Stimulated activated CD8-positive, alpha-beta memory T cell treated with anti-CD3 and anti-CD28 coated beads, Interleukin-7, amount 100 ng/mL, for 1 hour (primary cell): ENCODE data around the gene CXXC5.

ENCODE experiments used
- DNase-seq, 2 donors: peaks; one replicate each; pipeline ENCODE4 v3.0.0-alpha.2; 2020; ENCODE audit warnings: low read depth in 2 of 2

Gene CXXC5

DNA sequence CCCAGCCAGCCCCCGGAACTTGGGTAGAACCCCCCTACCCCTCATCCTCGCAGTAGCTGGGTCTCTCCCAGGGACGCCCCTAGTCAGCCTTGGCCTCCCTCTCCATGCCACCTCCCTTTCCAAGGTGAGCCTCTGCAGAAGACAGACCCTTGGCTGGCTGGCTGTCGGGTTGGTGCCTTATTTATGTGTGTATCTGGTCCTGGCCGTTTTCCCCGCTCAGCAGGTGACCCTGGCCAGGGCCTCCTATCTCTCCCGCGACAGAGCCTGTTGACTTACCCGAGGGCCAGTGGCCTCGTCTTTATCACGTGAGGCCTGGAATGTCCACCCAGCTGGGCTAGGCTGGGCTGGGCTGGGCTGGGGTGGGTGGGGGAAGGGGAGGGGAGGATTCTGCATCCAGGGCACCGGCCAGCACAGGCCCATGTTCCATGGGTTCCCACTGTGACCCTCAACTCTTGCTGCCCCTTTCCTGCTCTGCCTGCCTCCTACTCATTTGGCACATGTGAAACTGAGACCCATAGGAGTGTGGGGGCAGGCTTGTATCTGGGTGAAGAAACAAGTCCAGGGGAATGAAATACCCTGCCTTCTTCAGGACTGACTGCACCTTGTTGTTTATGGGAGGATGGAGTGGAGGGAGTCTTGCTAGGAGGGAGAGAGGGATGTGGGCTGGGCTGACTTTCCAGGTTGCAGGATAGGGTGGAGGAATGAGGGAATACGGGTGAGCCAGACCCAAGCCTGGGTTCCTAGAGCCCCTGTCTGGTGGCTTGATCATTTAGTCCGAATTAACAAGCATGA lies 3.1 kb downstream of the CXXC5 start:
- no peak for DNase-seq

DNA sequence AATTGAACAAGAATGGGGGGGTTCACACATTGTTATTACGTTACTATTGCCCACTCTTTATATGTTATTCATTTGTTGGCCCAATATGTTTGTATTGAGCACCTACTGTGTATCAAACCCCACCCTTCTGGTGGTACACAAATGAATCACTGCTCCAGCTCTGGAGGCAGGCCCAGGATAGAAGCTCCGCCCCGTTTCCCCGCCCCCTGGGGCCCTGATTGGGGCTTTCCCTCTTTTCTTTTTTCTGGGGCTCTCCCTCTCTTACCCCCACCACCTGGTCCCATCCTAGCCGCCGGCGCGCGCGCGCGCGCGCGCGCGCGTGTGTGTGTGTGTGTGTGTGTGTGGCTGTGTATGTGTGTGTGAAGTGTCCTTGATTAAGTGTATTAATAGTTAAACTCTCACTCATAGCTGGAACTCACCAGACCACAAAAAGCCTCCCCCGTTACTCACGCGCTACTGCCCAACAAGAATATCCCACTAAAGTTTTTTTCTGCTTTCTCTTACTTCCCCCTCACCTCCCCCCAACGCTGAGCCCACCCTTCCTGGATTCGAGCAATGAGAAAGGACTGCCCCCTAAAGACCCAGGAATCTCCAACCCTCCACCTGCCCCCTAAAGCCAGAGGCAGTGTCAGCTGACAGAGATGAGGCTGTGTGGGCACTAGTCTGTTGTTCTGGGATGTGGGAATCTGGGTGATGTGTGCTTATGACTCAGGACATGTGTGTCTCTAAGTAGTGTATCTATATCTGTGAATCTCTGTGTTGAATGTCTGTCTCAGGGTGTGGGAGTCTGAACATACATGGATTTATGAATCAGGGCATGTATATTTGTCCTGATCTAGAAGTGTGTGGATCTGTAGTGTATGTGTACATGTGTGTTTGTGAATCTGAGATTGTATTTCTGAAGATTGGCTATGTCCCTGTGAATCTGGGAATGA lies 4.0 kb downstream of the CXXC5 start:
- peak; percentile 38 to 46 for DNase-seq

- DNase-seq: no peak
Measured at GRCh38 chr5:139652788-139653241, 4.7 kb downstream of the CXXC5 start.

DNA sequence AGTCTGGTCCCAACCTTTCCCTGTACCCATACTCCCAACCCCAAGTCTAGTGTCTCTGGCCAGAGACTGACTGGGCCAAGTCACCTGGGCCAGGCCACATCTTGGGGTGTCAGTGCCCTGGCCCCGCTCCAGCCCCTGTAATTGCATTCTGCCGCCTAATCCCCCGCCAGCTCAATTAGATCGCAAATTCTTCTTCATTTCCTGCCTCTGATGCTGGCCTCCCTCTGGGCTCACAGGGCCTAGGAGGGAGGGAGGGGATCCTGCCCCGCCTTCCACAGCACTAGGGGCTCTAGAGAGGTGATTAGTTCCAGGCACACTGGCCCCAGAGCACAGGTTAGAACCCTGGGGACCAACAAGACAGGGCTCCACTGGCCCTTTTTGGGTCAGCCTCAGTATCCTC lies 5.5 kb downstream of the CXXC5 start:
- no peak for DNase-seq

- DNase-seq: no peak
Measured at GRCh38 chr5:139654464-139654863, 6.3 kb downstream of the CXXC5 start.

GRCh38 chr5:139654871-139655491 lies 6.8 kb downstream of the CXXC5 start:
- no peak for DNase-seq

GRCh38 chr5:139655727-139656271 lies 7.7 kb downstream of the CXXC5 start:
- DNase-seq: no peak

- no peak for DNase-seq
Measured at GRCh38 chr5:139657363-139658321, 9.5 kb downstream of the CXXC5 start.

GRCh38 chr5:139658501-139658927 lies 10.4 kb downstream of the CXXC5 start:
- DNase-seq: no peak

DNA sequence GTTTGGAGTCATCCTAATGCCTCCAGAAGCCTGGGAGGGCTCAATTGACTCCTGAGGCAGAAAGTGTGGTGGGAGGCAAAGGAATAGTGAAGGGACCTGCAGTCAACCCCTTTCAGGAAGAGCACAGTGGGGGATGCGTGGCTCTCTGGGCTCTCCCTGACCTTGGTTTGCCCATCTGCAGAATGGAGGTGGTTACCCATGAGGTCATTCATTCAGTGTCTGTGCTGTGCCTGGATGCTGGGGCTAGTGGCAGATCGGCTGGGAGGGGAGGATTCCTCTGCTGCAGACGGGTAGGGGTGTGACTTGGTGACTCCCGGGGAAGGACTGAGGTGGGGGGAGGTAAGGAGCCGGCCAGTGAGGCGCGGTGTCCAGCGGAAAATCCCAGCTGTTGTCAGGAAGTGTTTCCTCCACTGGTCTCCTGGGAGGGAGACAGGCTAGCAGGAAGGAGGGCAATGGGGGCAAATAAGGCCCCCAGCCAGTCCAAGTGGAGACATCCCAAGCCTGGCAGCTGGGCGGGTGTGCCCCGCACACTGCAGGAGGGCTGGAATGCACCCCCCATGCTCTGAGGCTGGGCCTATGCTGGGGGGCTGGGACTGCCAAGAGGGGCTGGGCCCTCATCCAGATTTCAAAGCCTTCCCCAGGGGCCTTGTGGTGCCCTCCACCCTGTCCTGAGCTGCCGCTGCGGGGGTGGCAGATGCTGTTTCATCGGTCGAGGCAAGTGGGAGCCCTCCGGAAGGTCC lies 10.9 kb downstream of the CXXC5 start:
- DNase-seq: no peak

DNA sequence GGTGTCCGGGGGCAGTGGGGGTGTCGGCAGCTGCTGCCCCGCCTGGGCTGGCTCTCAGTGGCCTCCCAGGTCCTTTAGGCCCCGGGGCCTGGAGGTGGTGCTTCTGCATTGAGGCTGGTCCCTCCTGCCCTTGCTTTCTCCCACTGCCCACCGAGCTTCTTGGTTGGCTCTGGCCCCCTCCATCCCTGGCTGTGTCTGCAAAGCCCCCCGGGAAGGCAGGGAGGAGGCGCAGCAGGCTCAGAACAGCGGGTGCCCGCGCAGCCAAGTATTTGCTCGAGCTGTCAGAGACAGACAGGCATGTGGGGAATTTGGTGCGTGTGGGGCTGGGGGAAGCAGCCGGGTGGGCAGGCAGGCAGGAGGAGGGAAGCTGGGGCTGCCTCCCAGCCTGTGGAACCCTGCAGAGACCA lies 11.5 kb downstream of the CXXC5 start:
- no peak for DNase-seq

GRCh38 chr5:139660105-139660922 lies 12.2 kb downstream of the CXXC5 start:
- DNase-seq: no peak

GRCh38 chr5:139660923-139661814 lies 13.0 kb downstream of the CXXC5 start:
- DNase-seq: no peak

DNA sequence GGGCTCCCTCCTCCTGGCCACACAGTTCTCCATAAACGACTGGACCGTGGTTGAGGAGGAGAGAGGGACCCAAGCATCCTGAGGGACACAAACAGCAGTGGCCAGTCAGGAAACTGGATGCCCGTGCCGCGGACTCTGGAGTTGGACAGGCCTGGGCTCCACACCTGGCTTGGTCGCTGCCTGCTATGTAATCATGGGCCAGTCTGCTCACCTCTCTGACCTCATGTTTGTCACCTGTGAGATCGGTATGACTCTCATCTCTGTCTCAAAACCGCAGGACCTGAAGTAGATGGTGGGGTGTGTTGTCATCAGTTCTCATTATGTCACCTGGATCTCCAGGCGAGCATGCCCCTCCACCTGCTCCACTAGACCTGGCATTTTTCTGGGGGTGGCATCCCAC lies 14.5 kb downstream of the CXXC5 start:
- DNase-seq: no peak

GRCh38 chr5:139663207-139664085 lies 15.3 kb downstream of the CXXC5 start:
- no peak for DNase-seq

- no peak for DNase-seq
Measured at GRCh38 chr5:139664086-139664693, 16.0 kb downstream of the CXXC5 start.
